HG03521 (cell line): ENCODE results near the gene OR1E2.
"Not testable (repeated sequence)": the region's sequence is repeated elsewhere in the genome, so short reads cannot be mapped to it uniquely, and the experiment has no call there.

Experiments
- ATAC-seq: cut with Tn5 transposase; IDR thresholded peaks from one replicate; pipeline ENCODE4 v1.9.1; 2021; ENCODE audit warnings: mild to moderate bottlenecking, moderate library complexity; ENCODE audit not compliant: unreplicated experiment

Gene OR1E2

DNA sequence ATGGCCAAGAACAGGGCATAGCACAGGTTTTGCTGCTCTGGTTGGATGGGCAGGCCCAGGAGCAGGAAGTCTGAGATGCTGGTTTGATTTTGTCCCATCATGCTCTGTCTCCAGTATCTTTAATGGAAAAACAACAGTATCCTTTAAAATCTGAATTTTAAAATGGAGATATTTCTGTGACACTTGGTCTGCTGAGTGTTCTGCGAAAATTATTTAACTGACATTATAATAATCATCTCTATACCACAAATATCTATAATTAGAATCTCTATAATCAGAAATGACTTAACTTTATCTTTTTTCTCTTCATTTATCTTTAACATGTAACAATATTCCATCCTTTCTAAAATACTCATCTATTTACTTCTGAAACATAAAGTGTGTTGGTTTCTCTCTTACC is 35.3 kb downstream of the OR1E2 start, which contains the start of gene OR1E1:
TSS of gene OR1E1 (minus strand) at position 101 of the 400 bp plus-strand sequence. CDS start at position 101, 0 bp downstream.
- ATAC-seq: no peak

DNA sequence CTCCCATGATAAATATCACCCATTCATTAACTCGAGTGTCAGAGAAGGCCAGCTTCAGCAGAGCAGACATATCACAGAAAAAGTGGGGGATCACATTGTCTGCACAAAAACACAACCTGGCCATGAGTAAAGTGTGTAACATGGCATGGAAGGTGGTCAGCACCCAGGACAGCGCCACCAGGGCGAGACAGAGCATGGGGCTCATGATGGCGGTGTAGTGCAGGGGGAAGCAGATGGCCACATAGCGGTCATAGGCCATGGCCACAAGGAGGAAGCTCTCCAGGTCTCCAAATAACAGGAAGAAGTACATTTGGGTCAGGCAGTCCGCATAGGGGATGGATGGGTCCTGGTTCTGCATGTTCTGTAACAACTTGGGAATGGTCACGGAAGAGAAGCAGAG is 35.8 kb downstream of the OR1E2 start:
- ATAC-seq: not testable (repeated sequence)

DNA sequence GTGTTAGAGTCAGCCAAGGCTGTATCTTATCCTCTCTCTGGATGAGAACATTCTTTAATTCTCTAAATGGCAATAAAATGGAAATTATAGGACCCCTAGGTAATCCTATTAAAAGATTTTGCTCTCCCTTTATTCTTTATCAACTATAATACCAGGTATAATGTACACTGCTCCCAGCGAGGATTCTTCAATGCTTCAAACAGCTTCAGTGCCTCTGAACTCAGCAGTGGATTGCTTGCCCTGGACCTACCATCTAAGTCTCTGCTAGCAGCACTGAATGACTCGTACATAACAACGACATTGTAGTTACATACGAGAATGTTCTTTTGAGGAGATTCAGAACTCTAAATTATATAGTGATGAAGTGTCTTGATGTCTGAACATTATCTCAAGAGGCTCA is 43.9 kb downstream of the OR1E2 start:
- ATAC-seq: no peak

GRCh38 chr17:3385869-3386816 is 47.5 kb downstream of the OR1E2 start, which contains the start of gene OR3A2:
TSS of gene OR3A2 (minus strand) at chr17:3386308.
- ATAC-seq: no peak
